Epidermal melanocyte (primary cell): Measurements from ENCODE around the gene BEGAIN.

ENCODE experiments used
- DNase-seq: peaks from one replicate; pipeline ENCODE4 v3.0.0; 2011; ENCODE audit warnings: low spot score; ENCODE audit not compliant: insufficient read length

Gene BEGAIN

DNA sequence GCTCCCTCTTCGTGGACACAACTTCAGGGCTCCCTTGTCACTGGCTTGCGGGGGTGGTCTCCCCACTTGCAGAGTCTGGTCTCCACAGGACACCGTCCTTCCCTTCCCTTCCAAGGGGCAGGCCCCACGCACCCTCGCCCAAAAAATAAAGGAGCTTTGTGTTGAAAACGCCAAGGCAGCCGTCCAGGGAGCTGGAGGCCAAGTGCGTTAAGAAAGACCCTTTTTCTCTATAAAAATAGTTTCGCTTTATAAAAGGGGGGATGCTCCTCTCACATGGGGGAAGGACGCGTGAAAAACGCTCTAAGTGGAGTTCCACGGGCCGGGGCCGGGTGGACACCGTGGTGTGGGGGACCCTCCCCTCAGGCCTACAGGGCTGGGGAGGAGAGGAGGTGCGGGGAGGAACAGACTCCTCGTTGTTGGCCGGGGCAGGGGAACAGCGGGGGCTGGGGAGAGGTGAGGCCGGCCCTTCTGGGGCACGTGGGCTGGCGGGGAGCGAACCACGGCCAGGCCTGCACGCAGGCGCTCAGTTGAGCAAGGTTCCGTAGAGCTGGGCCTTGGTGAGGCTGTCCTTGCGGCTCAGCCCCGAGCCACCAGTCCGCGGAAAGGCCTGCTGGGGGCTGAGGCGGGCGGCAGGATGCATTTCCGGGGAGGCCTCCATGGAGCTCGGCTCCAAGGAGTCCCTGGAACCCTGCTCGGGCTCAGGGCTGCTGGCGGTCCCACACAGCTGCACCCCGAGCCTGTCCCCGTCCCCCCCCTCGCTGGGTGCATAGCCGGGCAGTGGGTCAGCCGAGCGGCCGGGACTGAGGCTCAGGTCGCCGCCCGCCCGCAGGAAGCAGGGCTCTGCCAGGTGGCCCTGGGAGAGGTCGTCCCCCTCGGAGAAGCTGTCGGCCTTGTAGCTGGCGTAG is 49.5 kb downstream of the BEGAIN start:
- DNase-seq, result peak; percentile 17

DNA sequence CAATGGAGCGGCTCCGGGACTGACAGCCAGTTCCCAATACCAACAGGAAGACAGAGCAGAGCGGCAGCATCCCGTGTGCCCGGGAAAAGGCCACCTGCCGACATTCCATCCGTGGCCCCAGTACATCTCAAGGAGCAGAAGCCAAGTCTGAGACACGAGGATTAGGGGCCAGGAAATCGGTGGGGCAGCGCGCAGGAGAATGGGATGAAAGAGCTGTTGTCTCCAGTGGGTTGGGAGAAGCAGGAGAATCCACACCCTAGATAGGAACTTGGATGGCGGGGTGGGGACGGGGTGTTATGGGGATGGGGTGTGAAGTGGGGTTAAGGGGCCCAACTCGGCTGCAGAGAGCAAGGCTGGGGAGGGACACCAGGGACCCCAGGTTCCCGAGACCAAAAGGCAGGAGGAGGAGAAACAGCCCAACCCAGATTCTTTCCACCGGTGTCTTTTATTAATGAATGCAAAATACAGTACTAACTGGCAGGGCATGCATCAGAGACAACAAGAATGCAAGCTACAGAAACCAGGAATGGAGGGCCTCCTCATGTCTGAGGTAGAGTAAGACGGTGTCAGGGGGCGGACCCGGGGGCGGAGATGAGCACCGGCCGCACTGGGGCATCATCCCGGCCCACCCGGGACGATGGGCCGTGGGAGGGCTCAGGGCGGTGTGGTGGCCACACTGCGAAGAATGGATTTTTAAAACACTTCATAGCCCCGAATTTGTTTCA is 50.3 kb downstream of the BEGAIN start:
- no peak for DNase-seq

DNA sequence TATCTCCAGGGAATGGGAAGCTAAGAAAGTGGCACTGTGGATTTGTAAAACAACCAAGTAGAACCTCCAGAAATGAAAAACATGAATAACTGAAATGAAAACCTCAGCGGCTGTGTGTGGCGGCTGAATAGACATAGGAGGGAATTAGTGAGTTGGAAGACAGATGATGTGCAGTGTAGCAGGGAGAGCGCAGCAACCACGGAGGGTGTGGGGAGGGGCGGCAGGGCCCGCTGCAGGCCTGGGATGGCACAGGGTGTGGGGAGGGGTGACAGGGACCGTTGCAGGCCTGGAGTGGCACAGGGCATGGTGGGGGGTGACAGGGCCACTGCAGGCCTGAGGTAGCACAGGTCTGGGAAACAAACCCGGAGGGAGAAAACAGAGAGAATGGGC is 51.1 kb downstream of the BEGAIN start:
- DNase-seq, result no peak

DNA sequence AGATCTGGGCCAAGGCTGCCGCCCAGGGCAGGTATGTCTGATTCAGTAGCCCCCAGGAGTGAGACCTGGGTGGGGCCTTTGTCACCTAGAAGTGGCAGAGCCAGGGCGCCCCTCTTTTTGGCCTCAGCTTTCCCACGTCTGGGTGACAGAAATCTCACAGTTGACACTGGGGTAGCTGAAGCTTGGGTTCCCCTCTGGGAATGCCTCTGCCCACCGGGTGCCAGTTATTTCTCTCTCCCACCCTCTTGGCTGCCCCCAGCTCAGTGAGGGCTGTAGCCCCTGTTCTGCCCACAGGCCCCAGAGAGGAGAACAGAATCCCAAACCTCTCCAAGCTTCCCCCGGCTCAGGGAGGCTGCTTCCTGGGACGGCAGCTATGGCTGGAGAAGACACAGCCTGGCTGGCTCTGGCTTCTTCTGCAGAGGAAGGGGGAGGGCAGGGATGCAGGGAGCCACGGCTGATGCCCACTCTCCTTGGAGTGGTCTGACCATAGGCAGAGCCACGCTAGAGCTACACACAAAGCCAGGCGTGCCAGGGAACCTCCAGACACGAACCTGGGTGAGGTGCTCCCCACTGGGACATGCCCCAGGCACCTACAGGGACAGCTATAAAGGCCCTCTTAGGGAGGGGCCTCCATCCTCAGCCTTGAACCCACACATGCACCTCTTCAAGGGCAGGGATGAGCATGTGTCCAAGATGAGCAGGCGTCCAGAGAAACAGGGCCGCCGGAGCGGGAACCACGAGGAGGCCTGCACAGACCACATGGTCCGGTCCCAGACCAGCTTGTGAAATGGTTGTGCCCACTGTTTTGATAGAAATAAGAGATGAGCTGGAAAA is 51.7 kb downstream of the BEGAIN start:
- no peak for DNase-seq

DNA sequence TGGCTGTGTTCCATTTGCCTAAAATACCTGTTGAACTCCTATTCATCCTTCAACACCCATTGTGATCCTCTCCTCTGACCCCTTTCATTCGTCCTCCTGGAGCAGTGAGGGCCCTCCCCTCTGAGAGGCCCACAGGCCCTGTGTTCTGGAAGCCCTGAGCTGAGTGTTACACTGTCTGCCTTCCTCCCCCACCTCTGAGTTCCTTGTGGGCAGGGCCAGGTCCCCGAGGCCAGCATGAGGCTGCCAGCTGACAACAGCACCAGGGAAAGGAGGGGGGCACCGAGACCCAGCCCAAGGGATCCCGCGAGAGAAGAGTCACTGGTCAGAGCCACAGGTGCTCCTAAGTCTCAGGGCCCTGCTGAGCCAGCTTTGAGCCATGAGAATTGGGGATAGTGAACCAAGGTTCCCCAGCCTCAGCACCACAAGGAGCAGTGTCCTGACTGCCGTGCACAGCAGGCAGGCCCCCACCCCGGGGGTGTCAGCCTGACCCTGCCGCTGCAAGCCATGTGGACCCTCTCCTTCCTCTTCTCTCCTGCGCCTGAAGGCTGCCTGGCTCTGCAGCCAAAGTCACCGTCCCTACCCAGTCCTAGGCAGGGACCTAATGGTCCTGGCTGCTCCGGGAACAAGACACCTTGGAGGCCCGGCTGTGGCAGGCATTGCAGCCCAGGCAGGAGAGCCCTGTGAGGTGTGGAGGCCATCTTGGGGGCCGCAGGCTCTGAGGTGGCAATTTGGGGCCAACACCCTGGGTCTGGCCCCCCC is 52.5 kb downstream of the BEGAIN start:
- DNase-seq, result no peak

DNA sequence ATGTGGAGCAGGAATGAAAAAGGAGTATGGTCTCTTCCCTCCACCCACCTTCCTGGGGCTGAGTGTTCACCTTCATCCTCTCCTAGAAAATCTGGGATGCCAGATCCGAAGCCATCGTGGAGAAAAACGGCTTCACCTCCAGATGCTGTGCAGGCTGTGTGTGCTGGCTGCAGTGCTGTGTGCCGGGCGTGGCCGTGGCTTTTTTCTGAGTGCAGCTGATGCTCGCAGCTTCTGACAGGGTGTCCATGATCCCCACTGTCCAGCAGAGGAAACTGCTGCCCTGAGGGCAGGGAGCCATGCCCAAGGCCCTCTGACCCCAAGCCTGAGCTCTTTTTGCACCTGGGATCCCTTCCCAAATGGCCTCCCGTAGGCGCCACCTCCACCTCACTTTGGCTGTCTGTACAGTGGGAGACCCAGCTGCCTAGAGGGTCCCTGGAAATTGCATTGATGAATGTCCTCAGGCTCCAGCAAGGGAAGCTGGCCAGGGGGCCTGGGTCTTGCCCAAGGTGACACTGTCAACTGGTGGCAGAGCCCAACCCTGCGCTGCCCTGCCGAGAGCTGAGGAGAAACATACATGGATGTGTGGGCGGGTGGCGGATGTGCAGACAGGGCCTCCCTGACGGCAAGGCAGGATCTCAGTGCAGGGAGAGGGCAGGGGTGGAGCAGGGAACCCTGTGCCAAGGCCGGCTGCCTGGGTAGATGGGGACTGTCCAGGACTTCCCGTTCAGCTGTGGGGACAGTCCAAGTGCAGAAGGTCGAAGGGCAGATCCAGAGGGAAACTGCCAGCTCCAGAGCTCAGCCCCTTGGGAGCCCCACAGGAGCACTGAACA is 53.3 kb downstream of the BEGAIN start:
- DNase-seq, result no peak

DNA sequence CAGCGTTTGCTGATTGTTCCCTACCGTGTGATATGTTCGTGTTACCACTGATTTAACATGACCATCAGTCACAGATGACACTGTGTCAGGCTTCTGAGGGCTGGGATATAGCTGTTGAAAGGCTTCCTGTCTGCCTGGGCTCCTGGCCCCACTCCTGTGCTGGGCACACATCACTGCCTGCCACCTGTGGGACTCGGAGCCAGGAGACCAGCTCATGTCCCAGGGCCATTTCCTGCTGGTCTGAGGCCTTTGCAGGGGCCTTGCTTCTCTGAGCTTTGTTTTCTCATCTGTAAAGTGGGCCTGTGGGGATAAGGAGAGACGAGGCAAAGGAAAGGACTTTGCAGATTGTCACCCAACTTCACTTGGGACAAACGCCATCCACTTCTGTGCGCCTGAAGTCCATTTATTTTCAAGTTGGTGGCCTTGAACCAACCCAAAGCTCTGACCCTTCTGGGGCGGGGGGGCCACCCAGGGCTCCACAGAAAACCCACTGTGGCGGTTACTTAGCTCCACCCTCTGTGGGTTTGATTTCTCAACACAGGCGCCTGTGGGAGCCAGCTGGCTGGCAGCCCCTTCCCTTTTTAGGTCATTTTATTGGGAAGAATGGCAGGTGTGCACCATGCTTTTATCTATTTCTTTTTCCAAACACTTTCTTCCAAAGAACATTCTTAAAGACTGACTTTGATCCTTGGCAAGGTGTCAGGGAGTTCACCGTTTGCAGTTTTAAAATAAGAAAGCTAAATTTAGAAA is 54.1 kb downstream of the BEGAIN start:
- no peak for DNase-seq

DNA sequence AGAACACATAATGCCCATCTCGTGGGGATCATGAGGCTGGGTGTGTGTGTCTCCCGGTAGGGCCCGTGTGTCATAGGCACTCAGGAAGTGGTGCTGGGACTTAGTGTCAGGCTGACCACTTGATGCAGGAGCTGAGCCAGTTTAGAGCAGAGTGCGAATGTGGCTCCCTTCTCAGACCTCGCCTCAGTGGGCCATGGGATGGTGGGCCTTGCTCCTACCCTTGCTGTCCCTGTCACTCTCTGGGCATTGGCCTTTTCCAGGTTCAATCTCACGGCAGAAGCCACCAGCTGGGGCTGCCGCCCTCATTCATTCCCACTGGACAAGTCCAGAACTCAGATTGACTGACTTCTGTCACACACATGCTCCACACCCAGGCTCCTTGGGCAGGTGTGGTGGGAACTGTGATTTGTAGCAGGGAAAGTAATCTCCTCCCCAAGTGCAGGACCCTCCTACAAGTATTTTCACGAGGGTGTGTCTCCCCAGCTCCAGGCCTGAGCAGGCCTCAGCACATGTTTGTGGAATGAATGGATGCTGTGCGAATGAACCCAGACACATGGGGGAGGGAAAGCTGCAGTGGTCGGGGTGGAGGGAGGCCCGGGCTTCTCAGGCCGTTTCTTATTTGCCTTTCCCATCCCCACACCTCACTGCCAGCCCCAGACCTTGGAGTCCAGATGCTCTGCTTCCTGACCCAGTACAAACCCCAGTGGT is 54.9 kb downstream of the BEGAIN start:
- no peak for DNase-seq

DNA sequence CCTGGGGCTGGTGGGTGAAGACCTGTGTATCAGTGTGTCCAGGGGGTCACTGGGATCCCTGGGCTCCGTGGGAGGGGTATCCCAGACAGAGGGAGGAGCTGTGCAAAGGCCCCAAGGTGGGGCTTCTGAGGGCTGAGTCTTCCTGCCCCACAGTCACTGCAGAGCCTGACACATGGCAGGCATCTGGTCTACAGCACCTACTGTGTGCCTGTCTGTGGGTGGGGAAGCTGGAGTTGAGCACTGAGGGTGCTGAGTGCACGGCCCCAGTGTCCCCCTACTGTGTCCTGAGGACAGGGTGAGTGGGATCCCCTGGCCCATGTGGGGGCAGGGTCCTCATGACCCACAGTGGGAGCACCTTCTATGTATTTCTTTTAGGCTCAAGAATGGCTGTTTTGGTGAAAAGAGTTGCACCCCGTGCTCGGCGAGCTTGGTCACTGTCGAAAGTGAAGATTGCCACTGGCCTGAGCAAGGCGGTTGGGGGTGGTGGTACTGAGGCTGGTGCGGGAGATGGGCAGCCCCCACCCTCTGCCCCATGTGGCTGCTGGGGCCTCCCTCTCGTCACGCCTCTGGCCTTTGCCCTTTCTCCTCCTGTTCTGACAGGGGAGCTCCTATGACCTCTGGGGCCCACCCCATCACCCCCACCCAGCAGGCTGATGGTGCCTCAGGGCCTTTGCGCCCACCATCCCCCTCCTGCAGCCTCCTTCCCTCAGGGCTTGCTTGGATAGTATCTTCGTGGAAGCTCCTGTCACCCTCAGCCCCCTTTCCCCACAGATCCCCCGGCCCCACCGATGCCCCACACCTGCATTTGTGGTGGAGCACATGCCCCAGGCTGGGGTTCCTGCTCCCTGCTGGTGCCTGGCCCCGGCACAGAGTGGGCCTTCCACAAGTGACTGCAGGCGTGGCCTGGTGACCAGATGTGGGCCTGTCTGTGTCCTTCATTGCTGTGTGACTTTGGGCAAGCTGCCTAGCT is 55.8 kb downstream of the BEGAIN start:
- no peak for DNase-seq

DNA sequence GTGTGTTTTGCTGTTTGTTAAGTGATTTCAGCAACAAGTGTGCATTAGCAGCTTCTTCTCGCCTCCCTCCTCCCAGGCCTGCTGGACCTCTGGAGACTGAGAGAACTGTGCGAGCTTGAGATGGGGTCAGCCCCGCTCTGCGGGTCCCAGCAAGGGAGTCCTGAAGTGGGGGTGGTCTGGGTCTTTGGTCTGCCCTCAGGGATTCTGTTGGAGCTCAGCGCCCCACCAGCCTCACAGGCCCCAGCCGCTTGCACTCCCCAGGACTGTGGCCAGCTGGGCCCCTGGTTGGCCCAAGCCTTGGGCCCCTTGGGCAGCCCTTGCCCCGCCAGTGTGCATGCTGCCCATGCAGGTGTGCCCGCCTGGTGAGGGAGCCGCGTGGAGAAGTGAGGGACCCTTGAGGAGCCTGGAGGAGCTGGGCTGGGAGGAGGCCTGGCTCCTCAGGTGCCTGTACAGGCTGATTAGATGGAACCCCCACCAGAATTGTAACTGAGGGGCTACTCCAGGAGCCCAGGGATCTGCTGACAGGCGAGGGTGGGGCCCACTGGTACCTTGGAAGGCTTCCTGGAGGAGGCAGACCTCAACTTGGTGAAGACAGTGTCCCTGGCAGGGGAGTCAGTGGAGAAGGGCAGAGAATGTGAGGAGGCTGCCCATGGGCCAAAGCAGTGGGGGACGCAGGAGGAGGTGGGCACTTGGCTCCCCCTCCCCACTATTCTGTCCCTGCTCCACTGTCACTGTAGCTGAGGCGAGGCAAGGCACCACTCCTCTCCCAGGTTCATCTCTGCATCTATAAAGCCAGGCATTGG is 56.7 kb downstream of the BEGAIN start:
- no peak for DNase-seq

DNA sequence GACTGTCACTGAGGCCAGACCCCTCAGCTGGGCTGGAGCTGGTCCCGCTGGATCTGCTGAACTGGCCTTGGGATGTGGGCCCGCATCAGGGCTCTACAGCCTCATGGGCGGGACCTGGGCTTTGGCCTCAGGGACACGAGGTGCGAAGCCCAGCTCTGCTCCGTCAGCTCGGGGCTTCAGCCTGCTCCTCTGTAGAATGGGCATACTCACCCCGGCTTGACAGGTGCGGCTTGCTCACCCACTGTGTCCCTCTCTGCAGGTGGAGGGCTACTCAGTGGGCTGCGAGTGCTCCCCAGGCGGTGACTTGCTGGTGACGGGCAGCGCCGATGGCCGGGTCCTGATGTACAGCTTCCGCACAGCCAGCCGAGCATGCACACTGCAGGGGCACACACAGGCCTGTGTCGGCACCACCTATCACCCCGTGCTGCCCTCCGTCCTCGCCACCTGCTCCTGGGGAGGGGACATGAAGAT is 57.6 kb downstream of the BEGAIN start:
- no peak for DNase-seq

DNA sequence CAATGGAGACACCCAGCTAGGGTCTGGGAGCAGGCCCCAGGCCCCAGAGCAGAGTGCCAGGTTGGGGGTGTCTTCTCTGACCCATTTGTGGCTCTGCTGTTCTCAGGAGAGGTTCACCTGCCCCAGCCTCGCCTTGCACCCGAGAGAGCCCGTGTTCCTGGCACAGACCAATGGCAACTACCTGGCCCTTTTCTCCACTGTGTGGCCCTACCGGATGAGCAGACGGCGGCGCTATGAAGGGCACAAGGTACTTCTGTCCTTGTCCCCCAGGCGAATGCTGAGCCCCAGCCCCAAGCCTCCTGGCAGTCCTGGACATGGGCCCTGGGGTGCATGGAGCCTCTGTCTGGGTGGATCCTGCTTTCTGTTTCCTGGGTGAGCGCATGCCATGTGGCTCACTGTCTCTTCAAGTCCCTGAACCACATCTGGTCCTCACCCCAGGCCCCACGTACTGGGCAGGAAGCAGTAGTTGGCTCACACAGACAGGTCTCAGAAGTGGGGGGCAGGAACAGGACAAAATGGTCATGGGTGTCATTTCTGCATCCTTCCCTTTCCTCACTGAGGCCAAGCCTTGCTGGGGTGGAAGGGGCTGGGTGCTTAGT is 58.2 kb downstream of the BEGAIN start:
- no peak for DNase-seq

DNA sequence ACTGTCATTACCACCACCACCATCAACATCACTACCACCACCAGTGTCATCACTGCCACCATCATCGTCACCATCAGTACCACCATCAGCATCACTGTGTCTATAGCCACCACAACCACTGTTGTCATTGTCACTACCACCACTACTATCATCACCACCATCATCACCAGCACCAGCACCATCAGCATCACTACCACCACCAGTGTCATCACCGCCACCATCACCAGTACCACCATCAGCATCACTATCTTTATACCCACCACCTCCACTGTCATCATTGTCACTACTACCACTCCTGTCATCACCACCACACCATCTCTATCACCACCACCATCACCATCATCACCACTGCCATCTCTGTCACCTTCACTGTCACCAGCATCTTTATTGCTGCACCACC is 60.6 kb downstream of the BEGAIN start:
- DNase-seq, result no peak

DNA sequence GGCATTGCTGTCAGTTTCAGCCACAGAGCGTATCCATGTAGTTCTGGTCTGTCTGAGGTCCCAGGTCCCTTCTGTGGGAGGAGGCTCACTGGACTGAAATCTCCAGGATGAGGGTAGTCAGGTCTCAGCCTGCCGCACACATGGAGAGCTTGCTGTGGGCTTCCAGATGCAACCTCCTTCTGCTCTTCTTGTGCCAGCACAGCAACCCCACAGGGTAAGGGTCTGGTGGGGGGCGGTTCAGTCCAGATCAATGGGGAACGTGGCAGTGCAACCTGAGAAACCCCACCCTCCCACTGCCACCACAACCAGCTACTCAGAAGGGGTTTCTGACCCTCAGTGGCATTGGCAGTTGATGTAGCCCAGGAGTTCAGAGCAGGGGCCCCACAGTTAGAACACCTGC is 61.2 kb downstream of the BEGAIN start:
- no peak for DNase-seq

DNA sequence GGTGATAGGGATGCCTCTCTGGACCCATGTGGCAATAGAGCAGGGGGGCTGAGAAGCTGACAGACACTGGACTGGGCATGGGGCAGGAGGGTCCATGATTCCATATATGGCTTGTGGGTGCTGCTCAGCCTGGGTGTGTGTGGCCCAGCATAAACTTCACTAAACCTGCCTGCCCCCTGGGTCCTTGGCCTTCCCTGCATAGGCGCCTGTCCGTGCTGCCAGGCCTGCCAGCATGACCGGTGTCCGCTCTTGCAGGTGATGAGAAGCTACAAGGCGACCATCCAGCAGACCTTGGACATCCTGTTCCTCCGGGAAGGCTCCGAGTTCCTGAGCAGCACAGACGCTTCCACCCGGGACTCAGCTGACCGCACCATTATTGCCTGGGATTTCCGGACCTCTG is 61.6 kb downstream of the BEGAIN start:
- no peak for DNase-seq

DNA sequence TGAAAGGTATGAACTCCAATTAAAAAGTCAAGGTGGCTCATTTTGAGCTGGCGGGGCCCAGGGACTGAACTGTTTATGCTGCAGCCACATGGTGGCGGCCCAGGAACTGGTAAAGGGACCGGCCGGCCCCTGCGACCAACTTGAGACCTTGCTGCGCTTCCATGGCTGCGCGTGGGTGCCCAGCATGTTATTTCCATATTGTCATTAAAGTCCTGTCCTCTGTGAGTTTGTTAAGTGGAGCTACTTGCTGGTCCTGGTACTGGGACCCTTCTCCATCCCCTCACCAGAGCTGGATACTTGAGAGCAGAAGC is 62.3 kb downstream of the BEGAIN start:
- no peak for DNase-seq
